GM18861 (cell line): ENCODE measurements around the gene STMND1.
"Not testable (repeated sequence)": the region's sequence is repeated elsewhere in the genome, so short reads cannot be mapped to it uniquely, and the experiment has no call there.

Source experiments
- ATAC-seq: cut with Tn5 transposase; IDR thresholded peaks from one replicate; pipeline ENCODE4 v1.9.1; 2021; ENCODE audit not compliant: unreplicated experiment

The STMND1 gene

DNA sequence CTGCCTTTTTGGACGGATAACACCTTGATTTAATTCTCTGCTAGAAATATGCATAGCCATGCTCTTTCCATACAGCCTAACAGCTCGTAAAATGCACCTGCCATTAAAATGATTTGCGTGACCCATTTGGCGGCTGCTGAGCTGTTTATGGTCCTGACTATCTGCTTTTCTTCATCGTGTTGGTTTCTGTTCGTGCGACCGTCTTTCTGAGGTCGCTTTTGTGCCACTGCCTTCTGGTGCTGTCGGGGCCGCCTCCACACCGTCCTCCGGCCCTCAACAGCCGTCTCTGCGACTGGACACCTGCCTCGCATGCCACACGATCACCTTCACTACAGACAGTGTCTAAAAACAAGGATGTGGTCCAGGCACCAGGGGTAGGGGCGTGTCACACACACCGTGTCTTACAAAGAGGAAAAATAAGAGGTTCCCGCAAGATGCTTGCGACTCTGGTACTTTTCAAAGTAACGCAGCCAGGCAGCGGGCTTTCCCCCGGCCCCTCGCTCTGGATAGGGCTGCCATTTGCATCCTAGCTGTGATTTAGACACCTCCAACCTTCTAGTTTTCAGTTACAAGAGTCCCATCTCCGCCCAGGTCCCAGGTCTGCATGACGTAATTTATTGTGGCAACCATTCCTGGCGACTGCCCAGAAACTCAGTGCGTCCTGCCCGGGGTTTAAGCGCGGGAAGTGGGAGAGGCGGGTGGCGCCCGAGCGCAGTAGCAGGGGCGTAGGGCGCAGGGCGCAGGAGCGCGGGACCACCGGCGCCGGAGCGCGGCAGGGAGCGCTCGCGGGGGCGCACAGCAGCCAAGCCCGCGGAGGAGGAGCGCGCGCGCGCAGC, at the start of gene STMND1:
Gene STMND1 (plus strand): TSS at position 629 of the 836 bp plus-strand sequence. CDS start 208 bp downstream, outside the sequence.
- no peak for ATAC-seq

GRCh38 chr6:17054647-17055046, 47.2 kb upstream of the STMND1 start:
- no peak for ATAC-seq

GRCh38 chr6:17057322-17057721, 44.5 kb upstream of the STMND1 start:
- no peak for ATAC-seq

GRCh38 chr6:17058550-17058949, 43.3 kb upstream of the STMND1 start:
- no peak for ATAC-seq

GRCh38 chr6:17059022-17059421, 42.8 kb upstream of the STMND1 start:
- no peak for ATAC-seq

GRCh38 chr6:17059850-17060249, 42.0 kb upstream of the STMND1 start:
- no peak for ATAC-seq

DNA sequence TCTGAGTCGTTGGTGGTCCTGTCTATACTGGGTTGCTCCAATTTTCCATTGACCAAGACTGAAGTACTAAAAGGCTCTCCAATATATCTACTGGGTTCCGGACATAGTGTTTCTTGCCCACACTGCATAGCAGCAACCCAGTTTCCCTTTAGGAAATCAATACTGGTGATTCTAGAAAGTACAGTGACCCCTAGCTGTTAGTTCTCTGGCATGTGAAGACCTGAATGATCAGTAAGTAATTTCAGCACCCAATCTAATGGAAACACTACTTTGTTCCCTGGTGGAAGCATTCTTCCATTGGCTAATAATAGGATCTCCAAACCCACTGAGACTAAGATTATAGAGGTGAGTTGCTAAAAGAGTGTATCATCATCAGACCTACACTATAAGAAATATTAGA, 40.8 kb upstream of the STMND1 start:
- no peak for ATAC-seq

DNA sequence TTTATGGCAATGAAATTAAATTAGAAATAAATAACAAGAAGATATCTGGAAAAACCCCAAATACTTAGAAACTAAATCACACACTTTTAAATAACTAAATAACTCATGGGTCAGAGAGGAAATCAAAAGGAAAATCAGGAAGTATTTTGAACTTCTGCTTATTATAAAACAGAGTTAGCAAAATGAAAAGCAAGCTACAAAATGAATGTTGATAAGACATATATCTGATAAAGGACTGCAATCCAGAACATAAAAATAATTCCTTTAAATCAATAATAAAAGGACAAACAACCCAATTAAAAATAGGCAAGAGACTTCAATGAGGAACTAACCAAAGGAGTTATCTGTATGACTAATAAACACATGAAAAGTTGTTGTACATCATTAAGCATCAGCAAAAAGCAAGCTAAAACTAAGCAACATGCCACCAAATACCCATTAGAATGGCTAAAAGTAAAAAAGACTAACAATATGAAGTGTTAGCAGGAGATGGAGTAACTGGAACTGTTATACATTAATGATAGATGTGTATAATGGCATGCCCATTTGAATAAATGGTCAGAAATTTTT, 38.9 kb upstream of the STMND1 start:
- ATAC-seq, result no peak

DNA sequence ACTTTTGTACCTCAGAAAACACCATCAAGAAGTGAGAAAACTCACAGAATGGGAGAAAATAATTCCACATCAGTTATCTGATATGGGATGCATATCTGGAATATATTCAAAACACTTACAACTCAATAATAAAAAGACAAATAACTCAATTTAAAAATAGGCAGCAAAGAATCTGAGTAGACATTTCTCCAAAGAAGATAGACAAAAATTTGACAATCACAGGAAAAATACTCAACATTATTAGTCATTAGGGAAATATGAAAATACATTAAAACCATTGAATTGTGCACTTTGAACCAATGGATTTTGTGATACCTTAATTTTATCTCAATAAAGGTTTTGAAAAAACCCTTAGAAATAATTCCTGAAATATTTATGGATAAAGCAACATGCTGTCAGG, 36.9 kb upstream of the STMND1 start:
- no peak for ATAC-seq

GRCh38 chr6:17066610-17067009, 35.2 kb upstream of the STMND1 start:
- ATAC-seq, result no peak

DNA sequence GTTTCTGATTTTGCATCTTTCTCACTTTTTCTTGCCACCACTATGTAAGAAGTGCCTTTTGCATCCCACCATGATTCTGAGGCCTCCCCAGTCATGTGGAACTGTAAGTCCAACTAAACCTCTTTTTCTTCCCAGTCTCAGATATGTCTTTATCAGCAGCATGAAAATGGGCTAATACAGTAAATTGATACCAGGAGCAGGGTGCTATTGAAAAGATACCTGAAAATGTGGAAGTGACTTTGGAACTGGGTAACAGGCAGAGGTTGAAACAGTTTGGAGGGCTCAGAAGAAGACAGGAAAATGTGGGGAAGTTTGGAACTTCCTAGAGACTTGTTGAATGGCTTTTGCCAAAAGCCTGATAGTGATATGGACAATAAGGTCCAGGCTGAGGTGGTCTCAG, 32.9 kb upstream of the STMND1 start:
- ATAC-seq, result not testable (repeated sequence)

DNA sequence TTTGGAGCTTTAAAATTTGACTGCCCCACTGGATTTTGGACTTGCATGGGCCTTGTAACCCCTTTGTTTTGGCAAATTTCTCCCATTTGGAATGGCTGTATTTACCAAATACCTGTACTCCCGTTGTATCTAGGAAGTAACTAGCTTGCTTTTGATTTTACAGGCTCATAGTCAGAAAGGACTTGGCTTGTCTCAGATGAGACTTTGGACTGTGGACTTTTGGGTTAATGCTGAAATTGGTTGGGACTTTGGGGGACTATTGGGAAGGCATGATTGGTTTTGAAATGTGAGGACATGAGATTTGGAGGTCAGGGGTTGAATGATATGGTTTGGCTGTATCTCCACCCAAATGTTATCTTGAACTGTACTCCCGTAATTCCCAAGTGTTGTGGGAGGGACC, 31.4 kb upstream of the STMND1 start:
- not testable (repeated sequence) for ATAC-seq

DNA sequence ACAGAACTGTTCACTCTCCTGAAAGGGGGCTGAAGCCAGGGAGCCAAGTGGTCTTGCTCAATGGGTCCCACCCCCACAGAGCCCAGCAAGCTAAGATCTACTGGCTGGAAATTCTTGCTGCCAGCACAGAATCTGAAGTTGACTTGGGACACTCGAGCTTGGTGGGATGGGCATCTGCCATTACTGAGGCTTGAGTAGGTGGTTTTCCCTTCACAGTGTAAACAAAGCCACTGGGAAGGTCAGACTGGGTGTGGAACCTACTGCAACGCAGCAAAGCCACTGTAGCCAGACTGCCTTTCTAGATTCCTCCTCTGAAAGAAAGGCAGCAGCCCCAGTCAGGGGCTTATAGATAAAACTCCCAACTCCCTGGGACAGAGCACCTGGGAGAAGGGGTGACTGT, 28.3 kb upstream of the STMND1 start:
- ATAC-seq, result not testable (repeated sequence)

DNA sequence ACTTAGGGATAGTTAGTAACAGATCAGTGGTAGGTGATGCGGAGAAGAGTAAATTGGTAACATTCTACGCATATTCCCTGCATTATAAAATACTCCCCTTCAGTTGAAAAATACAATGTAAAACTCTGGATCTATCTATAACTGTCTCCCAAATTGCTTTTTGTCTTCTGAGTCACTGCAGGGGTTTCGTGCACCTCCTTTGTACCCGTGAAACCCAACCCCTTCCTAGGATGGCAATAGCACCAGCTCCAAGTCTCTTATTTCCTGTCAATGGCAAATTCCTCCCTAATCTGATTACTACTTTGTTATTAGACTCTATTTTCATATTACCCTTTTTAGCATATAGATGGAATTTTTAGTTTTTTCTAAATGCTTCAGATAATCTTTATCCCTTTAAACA, 20.6 kb upstream of the STMND1 start:
- ATAC-seq, result no peak

- ATAC-seq, result no peak
Observed at GRCh38 chr6:17081860-17082508, 19.9 kb upstream of the STMND1 start.

DNA sequence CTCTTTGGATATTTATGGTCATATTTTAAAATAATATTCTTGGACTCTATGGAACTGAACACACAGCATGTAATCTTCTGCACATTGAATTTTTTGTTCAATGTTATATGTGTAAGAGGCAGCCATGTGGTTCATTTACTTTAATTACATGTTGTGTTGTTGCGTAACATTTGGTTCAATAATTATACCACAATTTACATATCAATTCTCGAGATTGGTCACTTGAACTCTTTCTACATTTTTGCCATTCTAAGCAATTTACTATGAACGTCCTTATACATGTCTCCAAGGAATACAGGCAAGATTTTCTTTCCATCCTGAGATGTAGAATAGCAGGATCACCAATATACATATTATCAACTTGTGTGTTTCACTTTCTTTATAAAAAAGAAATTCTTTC, 18.5 kb upstream of the STMND1 start:
- no peak for ATAC-seq

- no peak for ATAC-seq
Observed at GRCh38 chr6:17086469-17086868, 15.4 kb upstream of the STMND1 start.

DNA sequence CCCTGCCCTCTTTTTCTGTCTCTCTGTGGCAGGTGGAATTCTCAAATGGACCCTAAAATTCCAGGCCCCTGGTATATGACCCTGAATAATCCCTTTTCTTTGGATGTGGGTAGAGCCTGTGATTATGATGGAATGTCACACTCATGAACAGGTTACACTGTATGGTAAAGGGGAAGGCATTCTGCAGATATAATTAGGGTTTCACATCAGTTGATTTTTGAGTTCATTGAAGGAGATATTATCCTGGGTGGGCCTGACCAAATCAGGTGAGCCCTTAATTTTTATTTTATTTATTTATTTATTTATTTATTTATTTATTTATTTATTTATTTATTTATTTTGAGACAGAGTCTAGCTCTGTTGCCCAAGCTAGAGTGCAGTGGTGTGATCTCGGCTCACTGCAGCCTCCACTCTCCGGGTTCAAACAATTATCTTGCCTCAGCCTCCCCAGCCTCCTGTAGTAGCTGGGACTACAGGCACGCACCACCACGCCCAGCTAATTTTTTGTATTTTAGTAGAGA, 13.7 kb upstream of the STMND1 start:
- ATAC-seq, result no peak

DNA sequence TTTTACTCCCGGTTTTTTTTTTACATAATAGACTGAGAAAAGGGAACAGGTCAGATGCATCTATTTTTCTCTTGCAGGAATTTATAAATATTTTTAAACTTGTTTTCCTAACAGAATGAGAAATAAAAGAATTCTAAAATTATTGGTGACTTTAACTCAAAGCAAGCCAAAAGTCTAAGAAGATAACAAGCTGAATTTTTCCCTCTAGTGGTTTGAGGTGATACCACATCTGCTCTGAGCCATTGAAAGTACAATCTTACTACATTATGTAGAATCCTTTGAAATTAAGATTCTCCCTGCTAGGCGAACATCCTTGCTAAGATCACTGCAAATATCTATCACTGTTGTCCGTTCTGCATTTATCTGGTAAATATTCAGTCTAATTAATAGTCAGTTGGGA, 10.7 kb upstream of the STMND1 start:
- ATAC-seq, result no peak

- no peak for ATAC-seq
Observed at GRCh38 chr6:17093686-17094085, 8.2 kb upstream of the STMND1 start.

DNA sequence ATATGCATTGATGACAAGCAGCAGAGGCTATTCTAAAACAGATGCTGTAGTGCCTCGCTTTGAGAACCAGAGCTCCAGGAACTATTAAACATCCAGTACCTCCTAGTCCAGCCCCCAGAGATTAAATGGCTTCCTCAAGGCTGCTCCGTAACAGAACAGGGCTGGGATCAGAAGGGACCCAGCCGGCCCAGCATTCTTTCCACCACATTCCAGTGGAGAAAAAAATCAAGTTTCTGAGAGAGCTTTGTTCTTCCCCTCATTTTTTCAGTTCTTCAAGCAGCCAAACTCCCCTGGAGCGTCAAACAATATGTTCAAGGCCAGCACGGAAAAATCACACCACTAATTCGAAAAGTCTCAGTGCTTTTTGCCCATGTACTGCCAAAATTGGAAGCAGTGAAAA, 5.8 kb upstream of the STMND1 start:
- no peak for ATAC-seq

- no peak for ATAC-seq
Observed at GRCh38 chr6:17096652-17097051, 5.2 kb upstream of the STMND1 start.
